Tibial nerve (tissue), 4 donors: ENCODE measurements around the gene MPND. TPM values are rescaled to one million over a fixed set of nuclear protein-coding genes. Genes with fewer than 3 reads are reported as not detected.

Experiments
- DNase-seq, 2 donors: peaks; one replicate each; pipeline ENCODE4 v3.0.0-alpha.2; 2019; ENCODE audit warnings: low spot score in 2 of 2
- H3K27ac ChIP-seq, 4 donors: fragments of 200-600 bp; sonication (generic) in 3 of 4; one replicate each; pipeline ENCODE4 v1.5.1; 2017 to 2019; ENCODE audit warnings: mild to moderate bottlenecking in 1 of 4
- H3K27me3 ChIP-seq, 2 donors: fragments of 200-600 bp; sonication (generic) in 1 of 2; one replicate each; pipeline versions ENCODE4 v1.5.1 to v1.6.0; 2017 to 2019
- H3K36me3 ChIP-seq, 3 donors: fragments of 200-600 bp; sonication (generic); one replicate each; pipeline ENCODE4 v1.5.1; 2018 to 2019
- H3K4me1 ChIP-seq, 4 donors: fragments of 200-600 bp; sonication (generic) in 3 of 4; one replicate each; pipeline ENCODE4 v1.5.1; 2017 to 2019
- H3K4me3 ChIP-seq, 4 donors: fragments of 200-600 bp; sonication (generic) in 3 of 4; one replicate each; pipeline ENCODE4 v1.5.1; 2017 to 2019; ENCODE audit warnings: mild to moderate bottlenecking in 1 of 4, moderate library complexity in 1 of 4
- H3K9me3 ChIP-seq, 4 donors: fragments of 200-600 bp; sonication (generic) in 3 of 4; one replicate each; pipeline ENCODE4 v1.5.1; 2017 to 2019
- CTCF ChIP-seq, 5 experiments: fragments of 200-600 bp in 3 of 5; fragments of 450-650 bp in 2 of 5; sonication (generic) in 3 of 5; IDR thresholded peaks; one replicate each; pipeline ENCODE4 v1.5.1; 2016 to 2019; ENCODE audit warnings: antibody characterized with exemption in 5 of 5, mild to moderate bottlenecking in 3 of 5, moderate library complexity in 2 of 5
- EP300 ChIP-seq, 2 donors: sonication (generic); formaldehyde crosslinking; IDR thresholded peaks; one replicate each; pipeline ENCODE4 v1.6.1; 2017; ENCODE audit warnings: antibody characterized with exemption in 2 of 2, mild to moderate bottlenecking in 1 of 2
- POLR2A ChIP-seq, 2 donors: fragments of 450-650 bp; IDR thresholded peaks; one replicate each; pipeline ENCODE4 v1.6.1; 2017; ENCODE audit warnings: antibody characterized with exemption in 2 of 2, mild to moderate bottlenecking in 2 of 2, moderate library complexity in 2 of 2
- WGBS, 2 donors: methylation state at CpG; one replicate each; pipeline ENCODE4 v1.1.5; 2018; 5-methylcytosine and 5-hydroxymethylcytosine counted together
- total RNA-seq, 4 donors: library from RNA; depleted of rRNA; stranded (reverse); fragments of >200 nt; gene quantifications; one replicate each; pipeline ENCODE4 v1.1.0, GENCODE V29; 2016

The MPND gene
- total RNA-seq, 4 donors from 2014 or later, result 2.2 to 13.2 (median 6.6) TPM

GRCh38 chr19:4393947-4394590, 50.7 kb downstream of the MPND start:
- TF ChIP-seq POLR2A (IDR thresholded peaks at IDR 0.05), result no peak
- no peak for TF ChIP-seq EP300 (IDR thresholded peaks at IDR 0.05)
- TF ChIP-seq CTCF (IDR thresholded peaks at IDR 0.05), result no peak
- WGBS, 2 donors, result 26 to 31% methylated on average over 8 of the region's 8 CpGs
- H3K4me1 ChIP-seq, result peaks cover 5 to 96% (median 78%) of the 10 kb centered on the region in 4 donors

GRCh38 chr19:4396949-4397783, 53.8 kb downstream of the MPND start:
- Histone ChIP-seq H3K27me3 (no peaks in the 10 kb centered on the region), H3K4me1 (peaks cover 0 to 80% (median 60%) of the 10 kb centered on the region in 4 donors), H3K27ac (peak overlapping the region; percentile 12 to 99 (median 76)), H3K9me3 (no peaks in the 10 kb centered on the region), H3K4me3 (no peak overlapping the region), H3K36me3 (peaks cover 0 to 31% (median 0%) of the 10 kb centered on the region in 3 donors)
- 46 to 50% methylated on average over 15 of the region's 15 CpGs for WGBS, 2 donors
- TF ChIP-seq EP300 (IDR thresholded peaks at IDR 0.05) (no peak), POLR2A (IDR thresholded peaks at IDR 0.05) (no peak), CTCF (IDR thresholded peaks at IDR 0.05) (no peak)
- no peak for DNase-seq

More at GRCh38 chr19:4393947-4394590, 50.7 kb downstream of the MPND start:
- DNase-seq, result no peak
- H3K27me3 ChIP-seq, result no peaks in the 10 kb centered on the region
- H3K9me3 ChIP-seq, result no peaks in the 10 kb centered on the region
- peak overlapping the region; percentile 5 to 92 (median 70) for H3K27ac ChIP-seq
- H3K4me3 ChIP-seq, result peak overlapping the region in 1 of 4 donors; percentile 10
- peaks cover 0 to 31% (median 0%) of the 10 kb centered on the region in 3 donors for H3K36me3 ChIP-seq

- Histone ChIP-seq H3K9me3 (no peaks in the 10 kb centered on the region), H3K4me3 (peak overlapping the region; percentile 90 to 99 (median 96)), H3K27ac (peak overlapping the region; percentile 95 to 99 (median 96)), H3K27me3 (no peaks in the 10 kb centered on the region), H3K36me3 (peaks cover 0 to 29% (median 0%) of the 10 kb centered on the region in 3 donors), H3K4me1 (peaks cover 0 to 64% (median 43%) of the 10 kb centered on the region in 4 donors)
- DNase-seq, result no peak
- TF ChIP-seq EP300 (IDR thresholded peaks at IDR 0.05), result peak in 1 of 2 donors; percentile 42
- TF ChIP-seq CTCF (IDR thresholded peaks at IDR 0.05), result no peak
- no peak for TF ChIP-seq POLR2A (IDR thresholded peaks at IDR 0.05)
- 0 to 1% methylated on average over 2 to 12 of the region's 12 CpGs for WGBS, 2 donors
These were observed 56.4 kb downstream of the MPND start for GRCh38 chr19:4399812-4400134.

DNA sequence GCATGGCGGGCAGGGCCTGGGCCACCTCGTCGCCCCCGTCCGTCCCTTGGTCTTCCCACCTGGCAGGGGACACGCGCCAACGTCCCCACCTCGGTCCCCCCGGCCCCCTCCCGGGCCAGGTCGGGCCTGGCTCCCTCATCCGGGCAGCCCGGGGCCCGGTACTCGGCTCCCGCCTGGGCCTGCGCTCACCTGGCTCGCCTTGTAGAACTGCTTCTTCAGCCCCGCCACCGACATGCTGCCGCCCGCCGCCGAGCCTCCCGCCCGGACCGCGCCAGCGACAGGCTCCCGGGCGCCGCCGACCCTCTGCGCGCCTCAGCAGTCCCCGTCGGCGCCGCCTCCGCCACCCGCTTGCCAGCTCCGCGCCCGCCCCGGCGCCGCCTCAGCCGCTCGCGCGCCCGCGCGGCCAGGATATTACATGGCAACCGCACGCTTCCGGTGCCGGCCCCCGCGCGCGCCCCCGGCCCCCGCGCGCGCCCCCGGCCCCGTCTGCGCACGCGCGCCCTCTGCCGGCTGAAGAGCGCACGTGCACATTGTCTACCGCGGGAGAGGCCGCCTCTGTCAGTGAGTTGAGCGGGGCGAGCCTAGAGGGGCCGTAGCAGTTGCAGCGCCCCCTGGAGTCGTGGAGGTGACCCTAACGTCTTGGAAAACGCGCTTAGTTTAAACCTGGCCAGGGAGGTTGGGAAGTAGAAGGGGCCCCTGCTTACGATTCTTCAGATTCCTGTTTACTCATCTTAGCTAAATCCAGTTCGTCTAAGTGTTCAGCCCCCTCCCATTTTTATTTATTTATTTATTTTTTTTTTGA, 57.0 kb downstream of the MPND start, which contains the start of gene SH3GL1:
TSS of gene SH3GL1 (minus strand) at position 413 of the 802 bp plus-strand sequence. CDS start at position 234, 179 bp downstream.
- TF ChIP-seq EP300 (IDR thresholded peaks at IDR 0.05) (peak; percentile 33 to 78), CTCF (IDR thresholded peaks at IDR 0.05) (peak; percentile 94 to 99 (median 99)), POLR2A (IDR thresholded peaks at IDR 0.05) (peak; percentile 65 to 91)
- H3K4me1 ChIP-seq, result peaks cover 0 to 58% (median 38%) of the 10 kb centered on the region in 4 donors
- H3K27ac ChIP-seq, result peak within 1 kb of the TSS; percentile 95 to 99 (median 96)
- 0 to 1% methylated on average over 32 to 60 of the region's 90 CpGs for WGBS, 2 donors
- no peaks in the 10 kb centered on the region for H3K27me3 ChIP-seq
- peaks cover 0 to 24% (median 0%) of the 10 kb centered on the region in 3 donors for H3K36me3 ChIP-seq
- DNase-seq, result peak; percentile 84 to 90
- H3K4me3 ChIP-seq, result peak within 1 kb of the TSS; percentile 90 to 99 (median 96)
- H3K9me3 ChIP-seq, result no peaks in the 10 kb centered on the region
